Measurements from ENCODE around the gene NHLRC2. TPM values are rescaled to one million over a fixed set of nuclear protein-coding genes. Genes with fewer than 3 reads are reported as not detected.

Gene NHLRC2
- total and polyA plus RNA-seq, 5 donors: 14.9 to 79.8 (median 64.8) TPM

- WGBS: 61% methylated on average over 2 of the region's 2 CpGs
- Histone ChIP-seq H3K4me1 (ENCODE audit: control insufficient read depth, insufficient read depth, low read length) (no peaks in the 10 kb centered on the region), H3K9me3 (ENCODE audit: control insufficient read depth, low read length) (no peaks in the 10 kb centered on the region), H3K27me3 (ENCODE audit: control insufficient read depth, insufficient read depth) (no peaks in the 10 kb centered on the region), H3K27ac (ENCODE audit: low read length) (no peak overlapping the region), H3K4me3 (ENCODE audit: low read length) (no peak overlapping the region)
- ATAC-seq (peak in 1 of 2 donors; percentile 49), DNase-seq (no peak)
- intact Hi-C loops (cut with DNase I): loop anchor here in 2 of 4 donors (5.0 to 10.0 kb wide), 2 partner anchors 155 to 212 kb away; partner anchors contain the start of gene ADRB1 (in 2 of the 2)
Observed at GRCh38 chr10:113889911-113890310, 35.5 kb downstream of the NHLRC2 start.

DNA sequence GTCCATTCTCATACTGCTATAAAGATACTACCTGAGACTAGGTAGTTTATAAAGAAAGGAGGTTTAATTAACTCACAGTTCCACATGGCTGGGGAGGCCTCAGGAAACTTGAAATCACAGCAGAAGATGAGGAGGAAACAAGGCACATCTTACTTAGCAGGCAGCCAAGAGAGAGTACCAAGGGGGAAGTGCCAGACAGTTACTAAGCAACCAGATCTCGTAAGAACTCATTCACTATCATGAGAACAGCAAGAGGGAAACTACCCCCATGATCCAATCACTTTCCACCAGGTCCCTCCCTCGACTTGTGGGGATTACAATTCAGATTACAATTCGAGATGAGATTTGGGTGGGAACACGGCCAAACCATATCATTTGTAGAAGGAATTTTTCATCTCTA, 36.3 kb downstream of the NHLRC2 start:
- H3K4me3 ChIP-seq (ENCODE audit: low read length): no peak overlapping the region
- H3K27ac ChIP-seq (ENCODE audit: low read length): no peak overlapping the region
- DNase-seq (no peak), ATAC-seq (peak in 1 of 2 donors; percentile 37)
- no peaks in the 10 kb centered on the region for H3K9me3 ChIP-seq (ENCODE audit: control insufficient read depth, low read length)
- intact Hi-C loops (cut with DNase I): loop anchor here in 2 of 4 donors (5.0 to 10.0 kb wide), 2 partner anchors 154 to 212 kb away; partner anchors contain the start of gene ADRB1 (in 2 of the 2)
- 62% methylated on average over 4 of the region's 4 CpGs for WGBS
- H3K4me1 ChIP-seq (ENCODE audit: control insufficient read depth, insufficient read depth, low read length): no peaks in the 10 kb centered on the region
- H3K27me3 ChIP-seq (ENCODE audit: control insufficient read depth, insufficient read depth): no peaks in the 10 kb centered on the region

- peak; percentile 73 to 80 for ATAC-seq
- H3K4me3 ChIP-seq (ENCODE audit: low read length): no peak overlapping the region
- no peak for DNase-seq
- no peaks in the 10 kb centered on the region for H3K4me1 ChIP-seq (ENCODE audit: control insufficient read depth, insufficient read depth, low read length)
- intact Hi-C loops (cut with DNase I): loop anchor here in 2 of 4 donors (5.0 to 10.0 kb wide), 2 partner anchors 153 to 211 kb away; partner anchors contain the start of gene ADRB1 (in 2 of the 2)
- H3K27me3 ChIP-seq (ENCODE audit: control insufficient read depth, insufficient read depth): no peaks in the 10 kb centered on the region
- 42% methylated on average over 3 of the region's 3 CpGs for WGBS
- no peaks in the 10 kb centered on the region for H3K9me3 ChIP-seq (ENCODE audit: control insufficient read depth, low read length)
- H3K27ac ChIP-seq (ENCODE audit: low read length): peak overlapping the region; percentile 86
Observed at GRCh38 chr10:113891476-113891875, 37.0 kb downstream of the NHLRC2 start.

- DNase-seq (no peak), ATAC-seq (no peak)
- intact Hi-C loops (cut with DNase I): loop anchor here in 2 of 4 donors (5.0 to 10.0 kb wide), 2 partner anchors 151 to 209 kb away; partner anchors contain the start of gene ADRB1 (in 2 of the 2)
- H3K27ac ChIP-seq (ENCODE audit: low read length): peak overlapping the region; percentile 39
- no peak overlapping the region for H3K4me3 ChIP-seq (ENCODE audit: low read length)
- H3K9me3 ChIP-seq (ENCODE audit: control insufficient read depth, low read length): no peaks in the 10 kb centered on the region
- H3K27me3 ChIP-seq (ENCODE audit: control insufficient read depth, insufficient read depth): no peaks in the 10 kb centered on the region
- WGBS: 53% methylated on average over 2 of the region's 2 CpGs
- no peaks in the 10 kb centered on the region for H3K4me1 ChIP-seq (ENCODE audit: control insufficient read depth, insufficient read depth, low read length)
Observed at GRCh38 chr10:113893570-113893969, 39.1 kb downstream of the NHLRC2 start.

DNA sequence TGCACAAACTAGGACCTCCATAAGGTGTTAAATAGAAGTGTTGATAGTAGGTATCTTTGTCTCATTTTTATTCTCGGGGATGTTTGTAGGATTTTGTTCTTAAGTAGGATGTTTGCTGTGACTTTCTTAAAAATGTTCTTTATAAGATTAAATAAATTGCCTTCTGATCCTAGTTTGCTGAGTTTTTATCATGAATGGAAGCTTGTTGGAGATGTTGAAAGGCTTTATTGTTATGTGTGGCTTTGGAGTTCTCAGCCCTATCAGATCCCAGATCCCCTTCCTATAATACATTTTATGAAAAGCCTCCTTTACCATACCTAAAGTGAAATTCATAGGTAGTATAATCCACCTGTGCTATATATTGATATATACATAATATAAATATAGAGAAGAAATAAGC, 40.1 kb downstream of the NHLRC2 start:
- ATAC-seq: no peak
- intact Hi-C loops (cut with DNase I): loop anchor here in 2 of 4 donors (5.0 to 10.0 kb wide), 2 partner anchors 150 to 208 kb away; partner anchors contain the start of gene ADRB1 (in 2 of the 2)
- Histone ChIP-seq H3K4me3 (ENCODE audit: low read length) (no peak overlapping the region), H3K27ac (ENCODE audit: low read length) (no peak overlapping the region), H3K27me3 (ENCODE audit: control insufficient read depth, insufficient read depth) (no peaks in the 10 kb centered on the region), H3K4me1 (ENCODE audit: control insufficient read depth, insufficient read depth, low read length) (peaks cover 1% of the 10 kb centered on the region), H3K9me3 (ENCODE audit: control insufficient read depth, low read length) (no peaks in the 10 kb centered on the region)
- DNase-seq: no peak
- 63% methylated on average over 1 of the region's 1 CpG for WGBS

GRCh38 chr10:113895018-113895417, 40.6 kb downstream of the NHLRC2 start:
- H3K27ac ChIP-seq (ENCODE audit: low read length): no peak overlapping the region
- DNase-seq (no peak), ATAC-seq (no peak)
- H3K4me1 ChIP-seq (ENCODE audit: control insufficient read depth, insufficient read depth, low read length): peaks cover 1% of the 10 kb centered on the region
- intact Hi-C loops (cut with DNase I): loop anchor here in 2 of 4 donors (10.0 kb wide), 1 partner anchor 150 kb away; the partner anchor contains the start of gene ADRB1 (in 2 of the 2)
- H3K27me3 ChIP-seq (ENCODE audit: control insufficient read depth, insufficient read depth): no peaks in the 10 kb centered on the region
- H3K4me3 ChIP-seq (ENCODE audit: low read length): no peak overlapping the region
- H3K9me3 ChIP-seq (ENCODE audit: control insufficient read depth, low read length): no peaks in the 10 kb centered on the region

GRCh38 chr10:113897693-113898618, 43.5 kb downstream of the NHLRC2 start:
- 63% methylated on average over 6 of the region's 6 CpGs for WGBS
- Histone ChIP-seq H3K9me3 (ENCODE audit: control insufficient read depth, low read length) (no peaks in the 10 kb centered on the region), H3K27ac (ENCODE audit: low read length) (peak overlapping the region; percentile 68), H3K4me1 (ENCODE audit: control insufficient read depth, insufficient read depth, low read length) (peaks cover 1% of the 10 kb centered on the region), H3K27me3 (ENCODE audit: control insufficient read depth, insufficient read depth) (no peaks in the 10 kb centered on the region), H3K4me3 (ENCODE audit: low read length) (no peak overlapping the region)
- DNase-seq (peak; percentile 40 to 59 (median 49)), ATAC-seq (peak; percentile 46 to 73)
- intact Hi-C loops (cut with DNase I): loop anchor here in 2 of 4 donors (10.0 kb wide), 1 partner anchor 147 kb away; the partner anchor contains the start of gene ADRB1 (in 2 of the 2)

DNA sequence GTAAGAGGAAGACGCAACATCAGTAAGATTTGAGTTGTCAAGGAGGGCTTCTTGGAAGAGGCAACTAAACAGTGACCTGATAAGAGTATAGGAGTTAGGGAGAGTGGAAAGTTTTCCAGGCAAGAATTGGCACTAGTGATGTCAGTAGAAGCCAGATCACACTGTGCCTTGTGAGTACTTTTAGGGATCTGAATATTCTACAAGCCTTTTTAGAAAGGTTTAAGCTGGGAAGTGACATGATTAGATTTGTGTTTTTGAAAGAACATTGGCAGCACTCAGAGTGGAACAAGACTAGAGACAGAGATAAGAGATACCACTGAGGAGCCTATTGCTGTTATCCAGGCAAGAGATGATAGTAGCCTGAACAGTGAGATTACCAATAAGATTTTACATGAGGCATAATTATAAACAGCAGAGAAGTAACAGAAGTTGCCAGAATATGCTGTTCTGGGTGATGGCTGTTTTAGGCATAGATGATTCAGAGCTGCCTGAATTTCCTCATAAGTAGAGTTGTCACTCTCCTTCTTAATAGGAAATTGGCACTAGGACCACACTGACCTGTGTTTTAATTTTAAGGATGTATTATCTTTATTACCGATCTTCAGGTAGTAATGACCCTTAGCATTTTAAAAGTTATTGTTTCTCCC, 45.6 kb downstream of the NHLRC2 start:
- peak; percentile 89 to 96 for ATAC-seq
- intact Hi-C loops (cut with DNase I): loop anchor here in 2 of 4 donors (10.0 kb wide), 1 partner anchor 145 kb away; the partner anchor contains the start of gene ADRB1 (in 2 of the 2)
- Histone ChIP-seq H3K4me3 (ENCODE audit: low read length) (no peak overlapping the region), H3K27ac (ENCODE audit: low read length) (peak overlapping the region; percentile 43), H3K9me3 (ENCODE audit: control insufficient read depth, low read length) (no peaks in the 10 kb centered on the region), H3K27me3 (ENCODE audit: control insufficient read depth, insufficient read depth) (no peaks in the 10 kb centered on the region), H3K4me1 (ENCODE audit: control insufficient read depth, insufficient read depth, low read length) (peaks cover 1% of the 10 kb centered on the region)
- 57% methylated on average over 2 of the region's 2 CpGs for WGBS
- no peak for DNase-seq

GRCh38 chr10:113905756-113906155, 51.3 kb downstream of the NHLRC2 start:
- DNase-seq (no peak), ATAC-seq (no peak)
- H3K27ac ChIP-seq (ENCODE audit: low read length): no peak overlapping the region
- no peaks in the 10 kb centered on the region for H3K9me3 ChIP-seq (ENCODE audit: control insufficient read depth, low read length)
- 95% methylated on average over 1 of the region's 1 CpG for WGBS
- no peaks in the 10 kb centered on the region for H3K27me3 ChIP-seq (ENCODE audit: control insufficient read depth, insufficient read depth)
- no peak overlapping the region for H3K4me3 ChIP-seq (ENCODE audit: low read length)
- intact Hi-C loops (cut with DNase I): no loop called here
- H3K4me1 ChIP-seq (ENCODE audit: control insufficient read depth, insufficient read depth, low read length): no peaks in the 10 kb centered on the region

GRCh38 chr10:113907166-113907565, 52.7 kb downstream of the NHLRC2 start:
- WGBS: 82% methylated on average over 3 of the region's 3 CpGs
- Histone ChIP-seq H3K9me3 (ENCODE audit: control insufficient read depth, low read length) (no peaks in the 10 kb centered on the region), H3K27me3 (ENCODE audit: control insufficient read depth, insufficient read depth) (no peaks in the 10 kb centered on the region), H3K27ac (ENCODE audit: low read length) (no peak overlapping the region), H3K4me3 (ENCODE audit: low read length) (no peak overlapping the region), H3K4me1 (ENCODE audit: control insufficient read depth, insufficient read depth, low read length) (no peaks in the 10 kb centered on the region)
- DNase-seq: no peak
- intact Hi-C loops (cut with DNase I): no loop called here
- no peak for ATAC-seq
